ENCODE data around the gene PIK3CG. TPM values are rescaled to one million over a fixed set of nuclear protein-coding genes. Genes with fewer than 3 reads are reported as not detected.
A peak's percentile ranks its signal among the peaks of the same experiment; 100 is the strongest.

PIK3CG gene
- polyA plus RNA-seq, 4 donors, result 2.1 to 3.7 (median 2.9) TPM

GRCh38 chr7:106855540-106856132, 9.4 kb upstream of the PIK3CG start:
- no peak for DNase-seq (ENCODE audit: low read depth in 4 of 4, low spot score in 3 of 4)

- peak in 1 of 4 donors; percentile 12 for DNase-seq (ENCODE audit: low read depth in 4 of 4, low spot score in 3 of 4)
Measured at GRCh38 chr7:106858618-106859532, 6.2 kb upstream of the PIK3CG start.

GRCh38 chr7:106862317-106863089, 2.6 kb upstream of the PIK3CG start:
- DNase-seq (ENCODE audit: low read depth in 4 of 4, low spot score in 3 of 4), result no peak

- DNase-seq (ENCODE audit: low read depth in 4 of 4, low spot score in 3 of 4), result no peak
Measured at GRCh38 chr7:106863274-106863997, 1.6 kb upstream of the PIK3CG start.

GRCh38 chr7:106864298-106865081, 592 bp upstream of the PIK3CG start:
- DNase-seq (ENCODE audit: low read depth in 4 of 4, low spot score in 3 of 4), result no peak

GRCh38 chr7:106866298-106867281, 1.5 kb downstream of the PIK3CG start:
- no peak for DNase-seq (ENCODE audit: low read depth in 4 of 4, low spot score in 3 of 4)

GRCh38 chr7:106867641-106868351, 2.7 kb downstream of the PIK3CG start:
- no peak for DNase-seq (ENCODE audit: low read depth in 4 of 4, low spot score in 3 of 4)

GRCh38 chr7:106868364-106868763, 3.3 kb downstream of the PIK3CG start:
- DNase-seq (ENCODE audit: low read depth in 4 of 4, low spot score in 3 of 4), result no peak

GRCh38 chr7:106869954-106870353, 4.9 kb downstream of the PIK3CG start:
- DNase-seq (ENCODE audit: low read depth in 4 of 4, low spot score in 3 of 4), result no peak

- no peak for DNase-seq (ENCODE audit: low read depth in 4 of 4, low spot score in 3 of 4)
Measured at GRCh38 chr7:106870528-106870927, 5.4 kb downstream of the PIK3CG start.

GRCh38 chr7:106870983-106871410, 5.9 kb downstream of the PIK3CG start:
- DNase-seq (ENCODE audit: low read depth in 4 of 4, low spot score in 3 of 4), result no peak

GRCh38 chr7:106871793-106872571, 6.9 kb downstream of the PIK3CG start:
- DNase-seq (ENCODE audit: low read depth in 4 of 4, low spot score in 3 of 4), result no peak

- DNase-seq (ENCODE audit: low read depth in 4 of 4, low spot score in 3 of 4), result no peak
Measured at GRCh38 chr7:106872763-106873162, 7.7 kb downstream of the PIK3CG start.

- DNase-seq (ENCODE audit: low read depth in 4 of 4, low spot score in 3 of 4), result no peak
Measured at GRCh38 chr7:106874076-106874475, 9.0 kb downstream of the PIK3CG start.

GRCh38 chr7:106875508-106875907, 10.4 kb downstream of the PIK3CG start:
- DNase-seq (ENCODE audit: low read depth in 4 of 4, low spot score in 3 of 4), result no peak

GRCh38 chr7:106878748-106879439, 13.8 kb downstream of the PIK3CG start:
- no peak for DNase-seq (ENCODE audit: low read depth in 4 of 4, low spot score in 3 of 4)

- no peak for DNase-seq (ENCODE audit: low read depth in 4 of 4, low spot score in 3 of 4)
Measured at GRCh38 chr7:106881984-106882383, 16.9 kb downstream of the PIK3CG start.

Measured in right renal pelvis (tissue), 4 donors.